IPS-18c (cell line): Measurements from ENCODE around the gene PPP1R11.

Experiments
- H3K4me3 ChIP-seq: 2 replicates; pipeline ENCODE4 v1.7.0; 2013; ENCODE audit warnings: low read depth, mild to moderate bottlenecking, low read length, moderate library complexity; ENCODE audit not compliant: insufficient read depth
- H3K9me3 ChIP-seq: one replicate; pipeline ENCODE4 v1.6.1; 2013; ENCODE audit warnings: mild to moderate bottlenecking, low read length, moderate library complexity; ENCODE audit not compliant: control insufficient read depth, insufficient read depth

The PPP1R11 gene

GRCh38 chr6:30053682-30054081 lies 13.3 kb upstream of the PPP1R11 start:
- Histone ChIP-seq H3K9me3 (no peaks in the 10 kb centered on the region), H3K4me3 (no peak overlapping the region)

- no peak overlapping the region for H3K4me3 ChIP-seq
- H3K9me3 ChIP-seq, result no peaks in the 10 kb centered on the region
Observed at GRCh38 chr6:30055513-30055912, 11.5 kb upstream of the PPP1R11 start.

- no peaks in the 10 kb centered on the region for H3K9me3 ChIP-seq
- H3K4me3 ChIP-seq, result peak overlapping the region; percentile 98
Observed at GRCh38 chr6:30060606-30061091, 6.3 kb upstream of the PPP1R11 start.

DNA sequence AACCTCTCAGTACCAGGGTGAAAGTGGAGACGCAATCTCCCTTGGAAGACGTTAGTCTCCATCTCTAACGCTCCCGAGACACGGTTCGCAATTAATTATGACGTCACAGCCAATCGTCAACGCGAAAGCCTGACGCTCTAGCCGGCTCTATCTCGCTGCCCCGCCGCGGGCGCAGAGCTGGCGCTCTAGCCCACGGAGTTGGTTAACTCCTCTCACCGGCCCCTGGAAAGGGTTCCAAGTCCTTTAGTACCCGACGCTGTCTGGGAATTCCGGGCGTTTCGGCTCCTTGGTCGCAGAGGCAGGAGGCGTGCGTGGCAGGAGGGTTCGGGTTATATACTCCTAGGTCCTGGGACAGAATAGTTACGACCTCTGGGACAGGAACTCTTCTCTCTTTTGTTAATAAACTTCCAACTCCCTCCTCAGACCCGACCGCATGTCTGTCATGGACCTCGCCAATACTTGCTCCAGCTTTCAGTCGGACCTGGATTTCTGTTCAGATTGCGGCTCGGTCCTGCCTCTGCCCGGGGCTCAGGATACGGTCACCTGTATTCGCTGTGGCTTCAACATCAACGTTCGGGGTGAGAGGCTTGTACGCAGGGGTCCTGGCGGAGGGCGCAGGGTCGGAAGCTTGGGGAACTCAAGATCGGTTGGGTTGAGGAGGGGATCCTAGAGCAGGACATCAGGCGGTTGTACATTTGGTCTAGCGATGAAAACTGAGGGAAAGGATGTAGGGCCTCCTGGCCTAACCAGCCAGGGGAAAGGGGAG lies 5.7 kb upstream of the PPP1R11 start, which contains the start of gene POLR1H:
TSS of gene POLR1H (plus strand) at position 174 of the 766 bp plus-strand sequence. CDS start at position 434, 260 bp downstream.
- H3K4me3 ChIP-seq, result peak within 1 kb of the TSS; percentile 98
- no peaks in the 10 kb centered on the region for H3K9me3 ChIP-seq

DNA sequence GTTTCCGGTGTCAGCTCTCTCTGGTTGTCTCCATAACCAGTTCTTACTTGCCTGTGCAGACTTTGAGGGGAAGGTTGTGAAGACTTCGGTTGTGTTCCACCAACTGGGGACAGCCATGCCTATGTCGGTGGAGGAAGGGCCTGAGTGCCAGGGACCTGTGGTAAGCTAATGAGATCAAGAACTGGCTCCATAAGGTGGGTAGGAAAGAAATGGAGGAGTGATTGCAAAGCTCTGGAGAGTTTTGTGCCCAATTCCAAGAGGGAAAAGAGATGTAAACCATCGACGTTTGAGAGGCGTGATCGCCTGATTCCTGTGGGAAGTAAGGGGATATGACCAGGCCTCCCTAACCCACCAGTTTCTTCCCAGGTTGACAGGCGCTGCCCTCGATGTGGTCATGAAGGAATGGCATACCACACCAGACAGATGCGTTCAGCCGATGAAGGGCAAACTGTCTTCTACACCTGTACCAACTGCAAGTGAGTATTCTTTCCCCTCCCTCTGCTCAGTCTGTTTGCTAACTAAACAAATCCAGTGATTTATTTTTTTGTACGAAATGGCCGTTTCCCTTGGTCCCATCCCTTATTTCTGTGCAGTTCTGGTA lies 5.0 kb upstream of the PPP1R11 start:
- H3K9me3 ChIP-seq, result no peaks in the 10 kb centered on the region
- peak overlapping the region; percentile 98 for H3K4me3 ChIP-seq

DNA sequence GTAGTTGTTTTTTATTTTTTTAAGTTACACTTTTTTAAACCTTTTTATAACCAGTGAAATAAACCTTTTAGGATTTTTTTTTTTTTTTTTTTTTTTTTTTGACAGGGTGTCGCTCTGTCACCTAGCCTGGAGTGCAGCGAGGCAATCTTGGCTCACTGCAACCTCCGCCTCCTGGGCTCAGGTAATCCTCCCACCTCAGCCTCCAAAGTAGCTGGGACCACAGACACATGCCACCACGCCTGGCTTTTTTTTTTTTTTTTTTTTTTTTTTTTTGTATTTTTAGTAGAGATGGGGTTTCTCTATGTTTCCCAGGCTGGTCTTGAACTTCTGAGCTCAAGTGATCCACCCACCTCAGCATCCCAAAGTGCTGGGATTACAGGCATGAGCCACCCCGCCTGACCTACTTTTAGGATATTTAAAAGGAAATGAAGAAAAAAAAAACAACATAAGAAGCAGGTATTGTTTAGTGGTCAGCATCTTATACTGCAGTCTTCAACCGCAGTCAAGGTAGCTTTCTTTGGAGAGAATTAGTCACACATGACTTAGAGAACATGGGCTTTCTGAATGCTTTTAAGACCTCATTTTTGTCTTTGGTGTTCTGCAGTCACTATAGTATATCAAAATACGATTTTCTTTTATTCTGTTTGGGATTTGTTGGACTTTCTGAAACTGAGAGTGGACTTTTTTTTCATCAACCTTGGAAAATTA lies 4.4 kb upstream of the PPP1R11 start:
- peak overlapping the region; percentile 98; the same call in 1 of the 2 replicates for H3K4me3 ChIP-seq
- H3K9me3 ChIP-seq, result no peaks in the 10 kb centered on the region

- Histone ChIP-seq H3K4me3 (no peak overlapping the region), H3K9me3 (no peaks in the 10 kb centered on the region)
Observed at GRCh38 chr6:30063315-30063714, 3.7 kb upstream of the PPP1R11 start.

DNA sequence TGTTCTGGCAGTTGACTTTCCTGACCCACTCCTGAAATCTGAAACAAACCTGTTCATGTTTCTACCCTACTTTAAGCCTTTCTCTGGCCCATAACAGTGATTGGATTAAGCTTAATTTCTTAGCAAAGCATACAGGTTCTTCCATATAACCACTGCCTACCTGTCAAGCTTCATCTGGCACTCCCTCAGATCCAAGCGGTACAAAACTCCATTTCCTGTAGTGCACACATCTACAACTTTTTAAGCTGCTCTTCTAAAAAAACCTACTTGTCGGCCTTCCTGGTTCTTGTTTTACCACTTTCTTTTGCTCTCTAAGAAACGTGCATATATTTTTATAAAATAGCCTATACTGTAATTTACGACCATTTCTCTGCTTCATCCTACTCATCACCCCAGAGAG lies 916 bp upstream of the PPP1R11 start:
- peak overlapping the region; percentile 95 for H3K4me3 ChIP-seq
- H3K9me3 ChIP-seq, result no peaks in the 10 kb centered on the region

DNA sequence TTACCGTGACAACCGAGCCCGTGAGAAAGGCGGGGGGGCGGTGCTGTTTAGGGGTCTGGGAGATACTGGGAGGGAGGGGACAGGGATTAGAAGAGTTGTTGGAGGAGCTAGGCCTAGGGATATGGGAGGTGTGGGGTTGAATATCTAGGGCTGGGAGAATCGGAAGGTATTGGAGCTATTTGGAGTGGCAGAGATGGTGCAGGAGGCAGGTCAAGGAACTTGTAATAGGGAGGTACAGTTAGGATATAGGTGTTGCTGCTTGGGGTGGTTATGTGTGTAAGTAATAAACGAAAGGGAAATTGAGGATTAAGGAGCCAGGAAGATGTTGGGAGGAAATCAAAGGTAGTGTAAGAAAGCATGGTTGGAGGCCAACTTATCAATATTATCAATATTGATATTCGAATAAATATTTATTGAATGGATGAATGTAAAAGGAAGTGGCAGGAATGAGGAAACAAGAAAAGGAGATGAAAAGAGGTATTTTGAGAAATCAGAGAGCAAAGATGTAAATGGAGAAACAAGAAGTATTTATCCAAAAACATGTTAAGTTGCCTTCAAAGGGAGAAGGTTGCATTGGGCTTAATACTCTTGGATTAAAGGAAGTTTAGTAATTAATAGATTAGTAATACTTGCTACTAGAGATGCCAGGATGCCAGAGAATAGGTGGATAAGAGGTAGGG lies 602 bp downstream of the PPP1R11 start:
- no peaks in the 10 kb centered on the region for H3K9me3 ChIP-seq
- peak overlapping the region; percentile 95 for H3K4me3 ChIP-seq

- H3K4me3 ChIP-seq, result peak overlapping the region; percentile 31; the same call in 1 of the 2 replicates
- no peaks in the 10 kb centered on the region for H3K9me3 ChIP-seq
Observed at GRCh38 chr6:30071081-30071818, 4.3 kb downstream of the PPP1R11 start.

DNA sequence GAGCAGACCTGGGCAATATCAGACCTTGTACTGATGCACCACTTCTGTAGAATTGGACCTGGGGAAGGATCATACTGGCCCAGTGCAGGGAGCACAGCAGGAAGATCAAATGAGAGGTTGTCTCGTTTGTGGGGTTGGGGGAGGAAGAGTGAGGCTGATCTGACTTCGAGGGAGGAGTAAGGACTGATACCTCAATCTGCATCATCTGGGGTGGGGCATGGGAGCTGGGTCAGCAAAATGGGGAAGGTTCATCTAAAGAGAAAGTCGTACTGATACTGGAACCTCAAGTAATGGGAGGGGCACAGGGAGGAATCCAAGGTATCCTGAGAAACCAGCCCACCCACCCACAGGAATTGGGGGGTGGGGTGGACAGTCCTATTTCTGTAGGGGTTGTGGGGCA lies 4.9 kb downstream of the PPP1R11 start:
- Histone ChIP-seq H3K9me3 (no peaks in the 10 kb centered on the region), H3K4me3 (peak overlapping the region; percentile 31; the same call in 1 of the 2 replicates)

DNA sequence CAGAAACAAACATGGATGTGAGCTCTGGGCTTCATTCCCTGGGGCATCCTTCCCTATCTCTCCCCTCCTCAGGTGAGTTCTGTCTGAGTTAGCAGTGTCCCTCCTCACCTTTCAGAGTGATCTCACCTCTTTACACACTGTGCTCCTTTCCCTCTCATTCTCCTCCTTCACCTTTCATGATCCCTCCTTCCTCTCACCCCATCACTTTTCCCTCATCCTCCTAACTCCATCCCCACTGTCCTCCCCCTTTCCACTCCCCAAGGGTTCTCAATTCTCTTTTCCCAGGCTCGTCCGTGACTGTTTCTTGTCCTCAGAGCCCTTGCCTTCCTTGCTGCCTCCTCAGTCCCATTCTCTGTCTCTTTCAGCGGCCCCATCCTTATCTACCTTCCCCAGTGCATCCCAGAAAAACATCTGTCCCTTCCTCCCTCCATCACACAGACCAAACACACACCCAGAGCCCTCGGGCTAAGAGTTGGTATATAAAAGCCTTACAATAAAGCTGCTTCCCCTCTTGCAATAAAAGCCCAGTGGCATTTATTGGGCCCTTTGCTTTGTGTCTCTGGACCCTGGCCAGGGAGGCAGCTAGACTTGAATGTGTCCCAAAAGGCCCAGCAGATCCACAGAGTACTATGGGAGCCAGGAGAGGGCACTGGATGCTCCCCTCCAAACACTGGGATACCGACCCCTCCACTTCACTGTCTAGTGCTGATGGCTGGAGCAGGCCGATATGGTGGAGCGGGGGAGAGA lies 6.7 kb downstream of the PPP1R11 start:
- H3K9me3 ChIP-seq, result no peaks in the 10 kb centered on the region
- peak overlapping the region; percentile 75; the same call in 1 of the 2 replicates for H3K4me3 ChIP-seq

DNA sequence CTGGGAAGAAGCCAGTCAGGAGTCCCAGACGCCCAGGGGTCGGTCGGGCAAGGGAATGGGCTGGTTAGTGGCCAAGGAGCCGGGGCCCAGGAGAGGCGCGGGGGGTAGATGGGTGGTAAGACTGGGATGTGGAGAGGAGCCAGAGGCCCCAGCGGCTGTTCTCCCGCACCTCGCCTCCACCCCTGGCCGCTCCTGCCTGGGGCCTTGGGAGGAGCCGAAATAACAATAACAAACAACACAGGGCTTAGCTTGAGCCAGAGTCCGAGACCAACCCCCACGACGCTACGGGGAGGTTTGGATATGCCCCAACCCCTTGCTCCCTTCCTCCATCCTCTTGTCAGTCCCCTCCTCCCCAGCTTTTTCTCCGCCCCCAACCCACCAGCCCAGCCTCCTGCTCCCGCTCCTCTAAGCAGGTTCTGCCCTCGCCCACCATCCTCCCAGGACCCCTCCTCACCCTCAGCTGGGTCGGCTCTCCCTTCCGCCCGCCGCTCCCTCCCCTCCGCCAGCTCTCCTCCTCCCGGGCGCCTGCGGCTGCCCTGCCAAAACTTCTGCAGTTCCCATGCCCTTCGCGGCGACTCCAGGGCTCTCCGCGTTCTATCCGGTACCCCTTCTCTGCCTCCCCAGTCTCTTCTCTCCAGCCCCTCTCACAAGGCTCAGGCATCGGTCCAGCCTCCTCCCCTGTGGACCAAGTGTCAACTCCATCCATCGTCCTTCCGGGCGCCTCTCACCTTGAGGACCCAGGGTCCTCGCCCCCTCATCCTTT lies 7.5 kb downstream of the PPP1R11 start:
- Histone ChIP-seq H3K4me3 (peak overlapping the region; percentile 75), H3K9me3 (no peaks in the 10 kb centered on the region)

DNA sequence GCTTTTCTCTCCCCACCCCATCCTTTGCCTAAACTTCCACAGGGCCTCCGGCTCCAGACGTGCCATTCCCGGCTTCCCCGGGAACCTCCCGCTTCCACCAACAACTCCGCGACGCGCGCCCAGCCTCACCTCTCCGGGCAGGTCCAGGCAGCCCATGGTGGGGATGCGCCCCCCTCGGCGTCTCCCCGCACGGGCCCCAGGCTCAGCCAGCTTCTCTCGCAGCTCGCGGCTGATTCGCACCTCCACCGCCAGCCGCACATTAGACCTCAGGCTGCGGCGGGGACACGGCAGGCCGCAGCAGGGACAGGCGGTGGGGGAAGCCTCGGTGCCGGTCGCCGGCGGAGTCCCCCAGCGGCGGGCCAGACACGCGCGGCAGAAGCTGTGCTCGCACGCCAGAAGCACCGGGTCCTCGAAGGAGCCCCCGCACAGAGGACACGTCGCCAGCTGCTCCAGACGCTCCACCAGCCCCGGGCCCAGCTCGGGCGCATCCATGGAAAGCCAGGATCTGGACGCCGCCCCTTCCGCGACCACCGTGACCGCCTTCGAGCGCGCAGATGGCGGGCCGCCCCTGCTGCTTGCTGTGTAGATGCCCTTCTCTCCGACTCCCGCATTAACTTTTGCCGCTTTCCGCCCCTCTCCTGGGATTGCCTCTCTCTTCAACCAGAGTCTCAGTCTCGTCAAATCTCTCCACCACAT lies 8.2 kb downstream of the PPP1R11 start, which contains the start of gene RNF39:
TSS of gene RNF39 (minus strand) at position 676 of the 696 bp plus-strand sequence. CDS start at position 492, 184 bp downstream.
- Histone ChIP-seq H3K9me3 (no peaks in the 10 kb centered on the region), H3K4me3 (peak within 1 kb of the TSS; percentile 75)
